ENCODE results near the gene EXOSC7.

Gene EXOSC7

GRCh38 chr3:45060165-45060892 is 84.3 kb downstream of the EXOSC7 start:
- no peak for DNase-seq

Measured in stimulated activated naive CD4-positive, alpha-beta T cell treated with Interleukin-2 at 50 U/mL for 16 hours (primary cell).